Activated CD8-positive, alpha-beta memory T cell treated with anti-CD3 and anti-CD28 coated beads for 36 hours (primary cell): ENCODE data around the gene ABHD8. TPM values are rescaled to one million over a fixed set of nuclear protein-coding genes. Genes with fewer than 3 reads are reported as not detected.

Experiments used
- CTCF ChIA-PET: fragments of 350-600 bp; sonication (Branson Sonifier 250); formaldehyde crosslinking; loops from one replicate; lab custom pipeline; 2021; ENCODE audit warnings: antibody characterized with exemption; lab: Charles Lee
- POLR2A ChIA-PET: fragments of 350-600 bp; sonication (Branson Sonifier 250); formaldehyde crosslinking; loops from one replicate; lab custom pipeline; 2021; ENCODE audit warnings: antibody characterized with exemption; lab: Charles Lee
- total RNA-seq, 2 experiments: library from RNA; stranded (reverse); gene quantifications; one replicate each; pipeline ENCODE4 v1.2.3, GENCODE V29; 2021

ABHD8 gene
- total RNA-seq, 2 experiments from 2014 or later: 4.9 to 5.6 TPM

DNA sequence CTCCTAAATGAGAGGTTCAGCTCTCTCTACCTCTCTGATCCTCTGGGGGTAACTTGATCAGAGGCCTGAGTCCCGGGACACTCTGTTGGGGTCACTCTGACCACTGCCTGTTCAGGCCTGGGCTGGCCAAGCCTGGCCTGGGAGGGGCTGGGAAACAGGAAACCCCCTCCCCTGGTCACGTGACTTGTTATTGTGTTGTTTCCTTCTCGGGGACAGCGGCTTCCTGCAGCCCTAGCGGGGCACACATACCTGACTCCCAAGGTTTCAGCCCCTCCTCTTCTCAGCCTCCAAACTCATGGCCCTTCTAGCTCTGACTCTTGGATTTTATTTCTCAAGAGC is 38.6 kb downstream of the ABHD8 start, which contains the start of gene USHBP1:
TSS of gene USHBP1 (minus strand) at position 105 of the 339 bp plus-strand sequence. CDS start 446 bp downstream, outside the sequence.
- CTCF ChIA-PET: interaction anchor here (0.8 to 5.3 kb wide), 4 partner anchors 9 to 59 kb away, joined by 3 to 35 read pairs (median 6); partner anchors contain the start of gene ANKLE1
- POLR2A ChIA-PET: no interaction called here

DNA sequence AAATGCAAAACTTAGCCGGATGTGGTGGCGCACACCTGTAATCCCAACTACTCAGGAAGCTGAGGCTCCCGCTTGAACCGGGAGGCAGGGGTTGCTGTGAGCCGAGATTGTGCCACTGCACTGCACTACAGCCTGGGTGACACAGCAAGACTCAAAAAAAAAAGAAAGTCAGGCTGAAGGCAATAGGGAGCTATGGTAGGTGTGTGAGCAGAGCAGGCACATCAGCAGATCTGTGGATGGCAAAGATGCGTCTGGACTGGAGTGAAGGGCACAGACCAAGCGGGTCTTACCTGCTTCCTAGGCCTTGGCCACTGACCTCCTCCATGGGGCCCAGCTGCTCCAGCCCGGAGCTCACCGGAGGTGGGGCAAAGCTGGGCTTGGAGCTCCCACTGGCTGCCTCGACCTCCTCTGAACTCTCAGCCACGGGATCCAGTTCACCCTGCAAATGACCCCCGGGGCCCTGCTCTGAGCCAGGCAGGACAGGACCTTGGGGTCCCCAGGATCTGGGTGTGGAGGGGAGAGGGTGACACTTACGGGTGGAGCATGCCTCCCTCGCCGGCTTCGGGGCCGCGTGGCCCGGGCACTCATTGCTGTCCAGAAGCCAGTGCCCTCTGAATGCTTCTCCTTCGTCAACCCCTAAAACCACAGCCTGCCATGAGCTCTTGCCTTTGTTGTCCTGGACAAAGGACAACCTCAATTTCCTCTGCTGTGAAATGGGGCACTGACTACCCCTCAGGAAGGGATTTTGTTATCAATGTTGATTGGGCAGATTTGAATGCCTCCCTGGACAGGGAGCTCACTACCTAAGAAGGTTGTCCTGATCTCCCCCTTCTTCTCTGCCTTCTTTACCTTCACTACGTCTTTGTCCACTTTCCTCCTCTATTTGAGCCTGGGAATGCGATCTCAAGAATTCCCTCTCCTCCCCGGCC is 39.2 kb downstream of the ABHD8 start:
- CTCF ChIA-PET: interaction anchor here (0.8 to 4.6 kb wide), 5 partner anchors 9 to 201 kb away, joined by 3 to 31 read pairs (median 4); partner anchors contain the start of gene ANKLE1
- POLR2A ChIA-PET: no interaction called here

- CTCF ChIA-PET: interaction anchor here (0.7 to 4.6 kb wide), 4 partner anchors 14 to 188 kb away, joined by 3 to 31 read pairs (median 4); partner anchors contain the start of gene ANKLE1
- POLR2A ChIA-PET: interaction anchor here (0.6 to 0.7 kb wide), 2 partner anchors 17 to 172 kb away, joined by 3 to 6 read pairs; no protein-coding TSS in a partner anchor
Measured at GRCh38 chr19:17262557-17262956, 40.7 kb downstream of the ABHD8 start.

GRCh38 chr19:17260842-17261325 is 42.3 kb downstream of the ABHD8 start:
- ChIA-PET CTCF (interaction anchor here (0.6 to 4.6 kb wide), 14 partner anchors 12 to 481 kb away, joined by 3 to 31 read pairs (median 4); partner anchors contain the start of gene ANKLE1), POLR2A (interaction anchor here (0.7 kb wide), 1 partner anchor 75 kb away, joined by 5 read pairs; no protein-coding TSS in a partner anchor)

GRCh38 chr19:17259934-17260333 is 43.3 kb downstream of the ABHD8 start:
- POLR2A ChIA-PET: no interaction called here
- CTCF ChIA-PET: interaction anchor here (0.6 to 4.6 kb wide), 14 partner anchors 11 to 808 kb away, joined by 3 to 31 read pairs (median 4); partner anchors contain the start of gene ANKLE1

- POLR2A ChIA-PET: interaction anchor here (0.6 to 0.7 kb wide), 2 partner anchors 53 to 593 kb away, joined by 4 read pairs; no protein-coding TSS in a partner anchor
- CTCF ChIA-PET: interaction anchor here (0.6 to 2.1 kb wide), 8 partner anchors 10 to 807 kb away, joined by 3 to 10 read pairs (median 4); partner anchors contain the start of gene ANKLE1
Measured at GRCh38 chr19:17259118-17259780, 44.0 kb downstream of the ABHD8 start.

GRCh38 chr19:17256130-17256529 is 47.1 kb downstream of the ABHD8 start:
- ChIA-PET CTCF (no interaction called here), POLR2A (no interaction called here)

DNA sequence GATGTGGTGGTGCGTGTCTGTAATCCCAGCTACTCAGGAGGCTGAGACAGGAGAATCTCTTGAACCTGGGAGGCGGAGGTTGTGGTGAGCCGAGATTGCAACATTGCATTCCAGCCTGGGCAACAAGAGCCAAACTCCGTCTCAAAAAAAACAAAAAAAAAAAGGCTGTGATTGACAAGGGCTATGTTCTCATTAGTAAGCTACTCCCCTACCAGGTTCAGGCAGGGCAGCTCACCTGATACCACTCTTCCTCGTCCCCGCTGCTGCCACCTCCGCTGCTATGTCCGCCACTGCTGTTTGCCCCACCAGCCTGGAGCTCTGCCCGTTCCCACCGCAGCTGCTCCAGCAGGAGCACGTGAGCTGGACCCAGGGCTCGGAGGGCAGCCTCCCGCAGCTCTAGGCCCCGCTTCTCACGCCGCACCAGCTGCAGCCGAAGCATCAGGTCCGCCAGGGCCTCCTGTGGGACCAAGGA is 48.0 kb downstream of the ABHD8 start:
- CTCF ChIA-PET: interaction anchor here (1.3 kb wide), 1 partner anchor 10 kb away, joined by 4 read pairs; the partner anchor contains the start of gene USHBP1
- POLR2A ChIA-PET: no interaction called here

GRCh38 chr19:17254636-17255035 is 48.6 kb downstream of the ABHD8 start:
- CTCF ChIA-PET: interaction anchor here (1.3 kb wide), 1 partner anchor 10 kb away, joined by 4 read pairs; the partner anchor contains the start of gene USHBP1
- POLR2A ChIA-PET: no interaction called here

DNA sequence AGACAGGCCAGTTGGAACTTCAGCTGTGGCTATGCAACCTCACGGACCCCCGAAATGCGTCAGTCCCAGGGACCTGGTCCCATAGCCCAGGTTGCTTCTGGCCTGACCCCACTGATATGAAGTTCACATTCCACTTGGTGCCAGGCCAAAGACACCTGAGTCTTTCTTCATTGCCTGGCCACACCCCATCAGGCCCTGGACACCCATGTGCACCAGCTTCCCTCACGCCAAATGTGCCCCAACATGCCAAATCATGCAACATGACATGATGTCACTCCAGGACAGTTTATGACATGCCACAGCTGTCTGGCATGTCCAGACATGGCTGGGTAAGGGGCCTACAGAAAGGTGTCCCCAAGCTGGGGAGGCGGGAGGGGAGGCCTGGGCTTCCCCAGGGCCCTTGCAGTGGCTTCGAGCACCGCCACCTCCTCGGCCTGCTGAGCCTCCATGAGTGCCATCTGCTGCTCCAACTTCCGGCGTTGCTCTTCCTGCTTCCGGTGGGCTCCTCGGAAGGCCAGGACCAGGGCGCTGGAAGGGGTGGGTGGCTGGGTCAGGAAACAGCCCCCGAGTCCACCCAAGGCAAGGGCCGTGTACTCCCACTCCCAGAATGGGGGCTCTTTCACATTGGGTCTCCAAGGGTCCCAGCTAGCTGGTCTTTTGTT is 53.2 kb downstream of the ABHD8 start:
- CTCF ChIA-PET: interaction anchor here (0.6 to 1.8 kb wide), 2 partner anchors 10 to 478 kb away, joined by 5 to 6 read pairs; no protein-coding TSS in a partner anchor
- POLR2A ChIA-PET: no interaction called here

GRCh38 chr19:17248011-17248776 is 55.0 kb downstream of the ABHD8 start:
- CTCF ChIA-PET: interaction anchor here (0.6 to 1.8 kb wide), 3 partner anchors 12 to 38 kb away, joined by 3 to 6 read pairs (median 4); no protein-coding TSS in a partner anchor
- POLR2A ChIA-PET: no interaction called here

DNA sequence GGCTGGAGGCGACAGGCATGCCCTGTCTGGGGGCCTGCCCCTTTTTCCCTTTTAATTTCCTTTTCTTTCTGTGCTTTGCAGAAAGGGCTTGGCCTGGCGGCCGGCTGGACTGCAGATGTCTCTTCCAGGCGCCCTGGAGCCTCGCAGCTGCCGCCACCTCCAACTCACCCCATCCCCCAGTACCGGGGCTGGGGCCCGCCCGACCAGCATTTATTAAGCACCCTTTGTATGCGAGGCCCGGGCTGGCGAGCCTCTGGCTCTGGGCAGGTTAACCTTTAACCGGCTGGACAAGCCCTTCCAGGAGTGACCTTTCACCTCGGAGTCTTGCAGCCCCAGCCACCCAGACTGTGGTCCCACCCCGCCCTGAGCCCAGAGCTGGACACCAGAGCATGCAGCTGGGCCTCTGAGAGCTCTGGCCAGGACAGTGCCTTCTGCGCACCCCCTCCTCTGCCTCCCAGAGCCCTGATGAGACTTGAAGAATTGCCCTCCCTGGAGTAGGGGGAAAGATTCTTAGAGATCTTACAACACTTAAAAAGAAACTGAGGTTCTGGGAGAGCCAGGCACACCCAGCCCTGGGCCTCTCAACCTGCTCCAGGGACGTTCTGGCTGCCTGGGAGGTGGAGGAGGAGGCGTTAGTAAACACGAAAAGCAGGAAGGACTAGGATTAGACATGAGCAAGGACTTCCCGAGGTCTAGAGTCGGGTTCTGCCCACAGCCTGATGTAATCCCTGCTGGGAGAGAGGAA is 56.4 kb downstream of the ABHD8 start:
- ChIA-PET POLR2A (no interaction called here), CTCF (no interaction called here)

DNA sequence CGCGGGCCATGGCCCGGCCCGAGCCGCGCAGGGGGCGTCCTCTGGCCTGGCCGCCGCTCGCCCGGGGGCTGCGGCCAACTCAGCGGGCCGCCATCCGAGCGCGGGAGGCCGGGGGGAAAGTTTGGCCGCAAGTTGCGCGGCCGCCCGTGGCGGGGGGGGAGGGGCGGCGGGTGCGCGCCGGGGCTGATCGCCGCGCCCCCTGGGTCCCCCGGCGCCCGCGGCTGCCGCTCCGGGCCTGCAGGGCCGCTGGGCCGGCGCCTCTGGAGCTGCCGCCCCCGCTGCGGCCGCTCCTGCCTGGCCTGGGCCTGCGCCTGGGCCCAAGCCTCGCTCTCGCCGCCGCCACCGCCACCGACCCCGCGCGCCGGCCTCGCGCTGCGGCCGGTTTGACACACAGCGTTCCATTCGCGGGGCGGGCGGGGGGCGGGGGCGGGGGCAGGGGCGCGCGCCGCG is 57.7 kb downstream of the ABHD8 start, which contains the start of gene NR2F6:
TSS of gene NR2F6 (minus strand) at position 385 of the 450 bp plus-strand sequence. CDS start 699 bp downstream, outside the sequence.
- CTCF ChIA-PET: no interaction called here

DNA sequence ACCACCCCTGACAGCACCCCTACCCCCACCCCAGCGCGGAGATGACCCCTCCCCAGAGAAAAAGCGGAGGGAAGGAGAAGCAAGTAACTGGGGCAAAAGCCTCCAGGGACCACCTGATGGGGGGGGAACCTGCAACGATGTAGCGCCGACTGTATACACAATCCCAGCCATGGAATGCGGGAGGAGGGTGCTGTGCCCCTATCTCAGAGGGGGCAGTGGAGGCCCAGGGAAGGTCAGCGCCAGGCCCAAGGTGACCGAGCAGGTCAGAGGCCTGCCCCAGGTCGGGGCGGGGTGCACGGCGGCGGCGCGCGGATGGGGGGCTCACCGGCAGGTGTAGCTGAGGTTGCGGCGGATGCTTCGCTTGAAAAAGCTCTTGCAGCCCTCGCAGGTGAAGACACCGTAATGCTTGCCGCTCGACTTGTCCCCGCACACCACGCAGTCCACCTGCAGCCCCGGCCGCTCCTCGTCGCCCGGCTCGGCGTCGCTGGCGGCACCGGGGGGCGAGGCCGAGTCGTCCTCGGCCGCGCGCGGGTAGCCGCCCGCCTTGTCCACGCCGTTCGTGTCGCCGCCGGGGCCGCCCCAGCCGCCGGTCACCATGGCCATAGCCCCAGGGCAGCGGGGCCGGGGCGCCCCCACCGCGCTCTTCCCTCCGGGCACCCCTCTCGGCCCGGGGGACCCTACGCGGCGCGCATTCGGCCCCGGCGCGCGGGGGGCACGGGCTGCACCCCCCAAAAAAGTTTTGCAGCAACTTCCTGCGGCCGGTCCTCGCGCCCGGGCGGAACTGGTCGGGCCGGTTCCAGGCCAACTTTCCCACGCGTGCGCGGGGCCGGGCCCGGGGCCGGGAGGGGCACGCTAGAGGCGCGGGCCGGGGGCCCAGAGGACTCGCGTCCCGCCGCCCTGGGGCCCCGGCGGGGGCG is 58.3 kb downstream of the ABHD8 start:
- POLR2A ChIA-PET: no interaction called here
- CTCF ChIA-PET: no interaction called here

More for the DNA sequence above, 57.7 kb downstream of the ABHD8 start, which contains the start of gene NR2F6:
- POLR2A ChIA-PET: no interaction called here

DNA sequence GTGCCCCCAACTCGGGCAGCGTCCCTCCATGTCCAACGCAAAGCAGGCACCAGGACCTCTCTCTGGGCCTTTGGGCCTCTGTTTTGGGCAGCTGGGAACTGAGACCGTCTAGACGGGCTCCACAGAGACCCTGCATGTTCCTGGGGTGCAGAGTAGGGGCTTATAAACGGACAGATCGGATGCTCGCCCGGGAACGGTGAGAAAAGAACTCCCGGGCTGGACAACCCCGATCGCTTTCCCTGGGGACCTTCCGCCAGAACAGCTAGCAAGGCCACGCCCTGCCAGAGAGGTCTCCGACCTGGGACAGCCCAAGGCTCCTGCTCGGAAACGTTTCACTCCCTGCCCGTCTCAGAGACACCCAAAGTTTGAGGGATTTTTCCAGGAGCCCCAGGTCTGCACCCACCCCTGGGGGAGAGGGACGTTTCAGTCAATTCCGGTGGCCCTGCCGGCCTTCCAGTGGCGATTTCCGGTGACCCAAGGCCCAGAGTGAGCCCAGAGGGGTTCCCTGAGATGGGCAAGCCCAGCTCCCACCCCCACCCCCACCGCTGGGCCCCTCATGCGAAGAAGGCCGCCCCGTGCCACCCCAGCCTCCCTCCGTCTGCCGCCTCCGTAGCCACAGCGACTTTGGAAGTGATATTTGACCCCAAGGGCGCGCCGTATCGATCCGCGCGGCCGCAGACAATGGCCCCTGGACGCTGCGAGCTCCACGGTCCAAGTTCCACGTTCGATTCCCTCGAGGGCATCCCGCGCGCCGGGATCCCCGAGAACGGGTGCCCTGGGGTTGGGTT is 59.2 kb downstream of the ABHD8 start:
- POLR2A ChIA-PET: no interaction called here
- CTCF ChIA-PET: interaction anchor here (0.7 to 1.2 kb wide), 2 partner anchors 16 to 177 kb away, joined by 3 to 5 read pairs; no protein-coding TSS in a partner anchor
